AG08395 (cell line): ENCODE data around the gene GNB2.

ENCODE experiments used
- DNase-seq: peaks from one replicate; pipeline ENCODE4 v3.0.0; 2012; ENCODE audit warnings: mixed read lengths, low spot score

Gene GNB2

GRCh38 chr7:100680576-100681271 lies 7.2 kb downstream of the GNB2 start:
- no peak for DNase-seq

GRCh38 chr7:100681491-100682227 lies 8.1 kb downstream of the GNB2 start:
- DNase-seq, result no peak

- DNase-seq, result no peak
Observed at GRCh38 chr7:100682228-100682741, 8.7 kb downstream of the GNB2 start.

GRCh38 chr7:100682991-100683658 lies 9.6 kb downstream of the GNB2 start:
- DNase-seq, result no peak

- no peak for DNase-seq
Observed at GRCh38 chr7:100683659-100684533, 10.4 kb downstream of the GNB2 start.

- DNase-seq, result no peak
Observed at GRCh38 chr7:100684534-100685042, 11.0 kb downstream of the GNB2 start.

GRCh38 chr7:100685049-100685605 lies 11.6 kb downstream of the GNB2 start:
- DNase-seq, result no peak

- DNase-seq, result no peak
Observed at GRCh38 chr7:100685631-100686145, 12.1 kb downstream of the GNB2 start.

GRCh38 chr7:100686201-100686821 lies 12.8 kb downstream of the GNB2 start:
- no peak for DNase-seq

GRCh38 chr7:100686822-100687211 lies 13.3 kb downstream of the GNB2 start:
- DNase-seq, result no peak

GRCh38 chr7:100687261-100687660 lies 13.7 kb downstream of the GNB2 start:
- no peak for DNase-seq

- DNase-seq, result no peak
Observed at GRCh38 chr7:100687751-100688300, 14.3 kb downstream of the GNB2 start.

- DNase-seq, result no peak
Observed at GRCh38 chr7:100688326-100688860, 14.9 kb downstream of the GNB2 start.

GRCh38 chr7:100689230-100690135 lies 15.9 kb downstream of the GNB2 start:
- no peak for DNase-seq

GRCh38 chr7:100691676-100692577 lies 18.4 kb downstream of the GNB2 start:
- DNase-seq, result peak; percentile 87

GRCh38 chr7:100692578-100692961 lies 19.0 kb downstream of the GNB2 start:
- DNase-seq, result no peak

GRCh38 chr7:100693312-100694097 lies 20.0 kb downstream of the GNB2 start:
- DNase-seq, result no peak
